ENCODE data around the gene AUNIP.

AUNIP gene, protein sequence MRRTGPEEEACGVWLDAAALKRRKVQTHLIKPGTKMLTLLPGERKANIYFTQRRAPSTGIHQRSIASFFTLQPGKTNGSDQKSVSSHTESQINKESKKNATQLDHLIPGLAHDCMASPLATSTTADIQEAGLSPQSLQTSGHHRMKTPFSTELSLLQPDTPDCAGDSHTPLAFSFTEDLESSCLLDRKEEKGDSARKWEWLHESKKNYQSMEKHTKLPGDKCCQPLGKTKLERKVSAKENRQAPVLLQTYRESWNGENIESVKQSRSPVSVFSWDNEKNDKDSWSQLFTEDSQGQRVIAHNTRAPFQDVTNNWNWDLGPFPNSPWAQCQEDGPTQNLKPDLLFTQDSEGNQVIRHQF

GRCh38 chr1:25858906-25859789 is at the start of gene AUNIP:
TSS of gene AUNIP (minus strand) at chr1:25859457. CDS start at chr1:25859357, 100 bp downstream.
- DNase-seq, result peak; percentile 79

DNA sequence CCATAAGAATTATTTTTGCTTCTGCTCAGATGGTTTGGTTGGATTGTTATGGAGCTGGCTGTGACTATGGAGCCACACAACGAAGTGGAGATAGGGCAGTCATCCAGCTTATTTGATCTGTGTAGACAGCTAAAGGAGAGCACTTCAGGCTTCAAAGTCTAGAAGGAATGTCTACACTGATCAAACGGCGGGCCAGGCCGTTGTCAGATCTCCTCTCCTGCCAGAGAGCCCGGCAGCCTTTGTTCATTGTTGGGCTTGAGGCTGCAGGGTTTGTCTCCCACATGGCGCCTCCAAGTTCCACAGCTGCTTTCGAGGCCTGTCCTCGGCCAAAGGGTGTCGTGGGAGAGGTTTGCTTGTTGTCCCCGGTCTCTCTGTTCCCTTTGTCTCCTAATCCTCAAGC is 49.8 kb upstream of the AUNIP start:
- no peak for DNase-seq

- DNase-seq, result no peak
Observed at GRCh38 chr1:25908161-25908560, 48.9 kb upstream of the AUNIP start.

- DNase-seq, result peak; percentile 41
Observed at GRCh38 chr1:25907601-25908000, 48.3 kb upstream of the AUNIP start.

DNA sequence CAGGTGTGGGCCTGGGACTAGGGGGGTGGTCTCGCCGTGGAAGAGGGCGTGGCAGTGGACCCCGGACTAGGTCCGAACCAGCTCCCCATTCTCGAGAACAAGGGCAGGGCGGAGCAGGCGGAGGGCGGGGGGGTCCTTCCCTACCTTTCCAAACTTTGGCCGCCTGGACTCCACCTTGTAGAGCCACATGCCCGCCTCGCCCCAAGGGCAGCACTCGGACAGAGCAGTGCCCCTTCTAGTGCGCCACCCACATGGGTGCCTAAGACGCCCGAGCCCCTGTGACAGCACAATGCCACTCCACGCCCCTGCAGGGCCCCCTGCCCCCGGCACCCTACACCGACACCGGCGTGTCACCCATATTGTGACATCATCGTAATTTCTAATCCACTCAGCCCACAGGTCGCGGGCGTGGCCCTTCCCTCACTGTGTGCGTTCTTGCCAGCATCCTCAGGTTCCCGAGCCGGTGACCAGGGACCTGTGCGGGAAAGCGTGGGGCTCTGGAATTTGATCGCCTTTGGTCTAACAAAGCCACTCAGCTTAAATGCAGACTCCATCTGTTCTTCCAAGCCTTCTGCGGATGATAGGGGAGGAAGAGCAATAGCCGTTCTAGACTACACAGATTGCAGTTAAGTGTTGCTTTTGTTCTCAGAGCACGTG is 47.5 kb upstream of the AUNIP start:
- DNase-seq, result peak; percentile 80

GRCh38 chr1:25905680-25906643 is 46.7 kb upstream of the AUNIP start, which contains the start of gene STMN1:
TSS of gene STMN1 (minus strand) at chr1:25906419. CDS start at chr1:25904676, 1,743 bp downstream.
- peak; percentile 97 for DNase-seq

DNA sequence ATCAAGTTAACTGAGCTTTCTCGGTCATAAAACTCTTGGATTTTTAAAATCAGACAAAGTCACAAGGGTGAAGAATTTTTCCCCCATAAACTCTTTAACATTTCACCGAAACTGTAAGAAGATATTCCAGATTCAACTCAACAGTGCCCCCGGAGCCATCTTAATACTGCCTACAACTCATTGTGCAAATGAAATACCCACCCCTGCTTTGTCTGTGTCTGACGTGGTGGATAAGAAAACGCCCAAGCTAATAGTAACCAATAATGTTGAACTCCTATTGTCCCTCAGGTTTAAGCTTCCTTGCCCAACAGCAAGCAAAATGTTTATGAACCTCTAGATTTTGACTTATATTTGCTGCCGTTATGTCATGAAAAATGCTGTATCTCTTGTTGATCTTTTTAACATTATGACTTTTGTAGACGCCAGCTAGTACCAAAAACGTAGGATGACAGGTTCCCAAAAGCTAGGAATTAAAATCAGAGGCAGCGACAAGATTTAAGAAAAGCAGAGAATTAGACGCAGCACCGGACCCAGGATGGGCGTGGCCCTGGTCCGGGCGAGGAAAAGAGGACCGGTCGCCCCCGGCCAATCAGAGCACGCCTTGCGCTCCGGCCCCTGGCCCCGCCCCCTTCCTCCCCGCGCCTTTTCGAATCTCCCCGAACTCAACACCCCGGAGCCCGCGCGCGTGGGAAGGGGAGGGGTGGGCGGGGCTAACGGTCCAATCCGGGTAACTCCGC is 45.9 kb upstream of the AUNIP start:
- peak; percentile 96 for DNase-seq

GRCh38 chr1:25903986-25904385 is 44.7 kb upstream of the AUNIP start:
- DNase-seq, result no peak

DNA sequence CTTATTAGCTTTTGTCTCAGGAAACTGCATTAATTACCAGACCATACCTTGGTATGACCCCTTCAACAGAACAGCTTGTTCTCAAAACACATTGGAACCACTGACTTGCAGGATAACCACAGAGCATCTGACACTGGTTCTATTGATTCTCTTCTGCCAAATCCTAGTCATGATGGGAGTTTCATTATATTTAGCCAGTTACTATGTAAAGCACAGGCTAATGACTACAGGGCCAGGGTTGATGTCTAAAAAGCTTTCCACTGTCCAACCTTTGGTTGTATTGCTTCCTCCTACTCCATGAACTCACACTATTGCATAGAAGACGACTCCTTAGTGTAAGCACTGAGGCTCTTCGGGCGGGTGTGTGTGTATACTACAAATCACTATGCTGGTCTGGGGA is 43.2 kb upstream of the AUNIP start:
- no peak for DNase-seq

DNA sequence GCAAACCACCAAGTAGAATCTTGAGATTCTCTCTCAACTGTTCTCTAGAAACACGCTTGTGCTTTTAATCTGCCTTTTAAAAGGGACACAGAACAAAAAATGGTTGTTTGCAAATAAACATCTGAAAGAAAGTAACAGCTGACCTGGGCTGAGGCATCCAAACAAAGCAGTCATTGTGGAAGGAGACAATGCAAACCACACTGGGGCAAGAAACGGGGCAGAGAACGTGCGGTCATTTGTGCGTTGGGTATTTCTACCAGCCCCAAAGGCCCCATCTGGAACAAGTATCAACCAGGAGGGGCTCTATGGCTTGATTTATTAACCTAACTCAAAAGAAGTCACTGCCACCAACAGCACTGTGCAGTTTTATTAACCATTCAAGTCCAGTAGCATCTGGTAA is 41.0 kb upstream of the AUNIP start:
- DNase-seq, result no peak

GRCh38 chr1:25899792-25900191 is 40.5 kb upstream of the AUNIP start:
- peak; percentile 17 for DNase-seq

DNA sequence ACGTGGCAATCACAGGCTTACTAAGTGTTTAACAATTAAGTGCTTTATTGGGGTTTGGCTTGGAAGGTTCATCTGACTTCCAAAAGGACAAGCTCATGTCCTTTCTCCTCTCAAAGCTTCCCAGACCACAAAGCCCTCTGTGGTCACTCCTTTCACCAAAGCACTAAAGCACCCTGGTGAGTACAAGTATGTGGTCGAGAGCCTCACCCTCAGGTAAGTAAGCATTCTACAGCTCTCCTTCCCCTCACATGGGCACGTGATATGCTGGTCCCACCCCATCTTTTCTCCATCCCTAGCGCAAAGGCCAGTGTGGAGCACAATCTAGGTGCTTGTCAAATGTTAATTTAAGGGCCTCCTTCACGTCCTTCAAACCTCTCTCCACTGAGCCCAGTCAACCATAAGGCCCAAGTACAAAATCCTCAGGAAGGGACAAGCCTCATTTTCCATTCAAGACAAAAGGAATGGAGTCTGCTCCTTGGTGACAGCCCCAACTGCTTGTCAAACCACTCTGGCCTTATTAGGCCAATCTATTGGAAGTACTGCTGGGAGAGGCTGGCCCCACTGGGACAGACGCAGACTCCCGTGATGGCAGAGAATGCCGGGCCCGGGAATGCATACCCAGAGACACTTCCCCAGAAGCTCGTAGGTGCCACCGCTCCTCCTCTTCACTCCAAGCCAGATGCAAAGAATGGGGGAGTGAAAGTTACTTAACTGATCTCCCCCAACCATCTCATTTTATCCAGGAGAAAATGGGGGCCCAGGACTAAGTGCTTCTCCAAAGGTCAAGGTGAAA is 39.2 kb upstream of the AUNIP start:
- no peak for DNase-seq

DNA sequence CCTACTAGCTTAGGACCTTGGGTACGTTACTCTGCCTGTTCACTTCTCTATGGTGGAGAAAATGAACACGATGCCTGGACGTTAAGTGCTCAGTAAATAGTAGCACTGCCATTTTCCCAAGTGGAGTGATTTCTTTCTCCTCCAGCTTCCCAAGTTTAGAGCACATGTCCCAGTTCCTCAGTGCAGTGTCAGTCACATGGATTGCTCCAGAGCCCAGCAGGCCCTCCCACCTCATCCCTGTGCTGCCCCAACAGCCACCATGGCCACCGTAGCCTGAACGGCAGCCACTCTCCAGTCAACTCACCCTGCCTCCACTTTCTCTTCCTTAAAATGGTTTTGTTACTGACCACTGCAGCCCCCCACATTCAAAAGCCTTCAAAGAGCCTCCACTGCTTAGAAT is 38.5 kb upstream of the AUNIP start:
- no peak for DNase-seq

DNA sequence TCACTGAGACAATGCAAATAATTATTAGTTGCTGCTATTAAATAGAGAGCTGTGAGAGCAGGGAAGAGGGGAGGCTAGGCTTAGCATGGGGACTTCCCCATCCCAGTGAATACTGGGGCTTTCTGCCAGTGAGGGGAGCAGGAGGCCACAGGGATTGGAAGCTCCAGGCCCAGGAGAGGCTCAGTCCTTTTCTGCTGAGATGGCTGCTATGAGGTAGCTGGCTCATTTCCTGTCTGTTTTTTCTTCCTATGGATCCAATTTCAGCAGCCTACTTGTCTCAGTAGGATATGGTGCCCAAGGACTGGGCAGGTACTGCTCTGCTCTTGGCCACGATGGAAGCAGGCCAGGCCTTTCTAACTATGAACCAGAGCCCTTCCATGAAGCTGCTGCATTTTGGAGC is 37.0 kb upstream of the AUNIP start:
- peak; percentile 49 for DNase-seq

DNA sequence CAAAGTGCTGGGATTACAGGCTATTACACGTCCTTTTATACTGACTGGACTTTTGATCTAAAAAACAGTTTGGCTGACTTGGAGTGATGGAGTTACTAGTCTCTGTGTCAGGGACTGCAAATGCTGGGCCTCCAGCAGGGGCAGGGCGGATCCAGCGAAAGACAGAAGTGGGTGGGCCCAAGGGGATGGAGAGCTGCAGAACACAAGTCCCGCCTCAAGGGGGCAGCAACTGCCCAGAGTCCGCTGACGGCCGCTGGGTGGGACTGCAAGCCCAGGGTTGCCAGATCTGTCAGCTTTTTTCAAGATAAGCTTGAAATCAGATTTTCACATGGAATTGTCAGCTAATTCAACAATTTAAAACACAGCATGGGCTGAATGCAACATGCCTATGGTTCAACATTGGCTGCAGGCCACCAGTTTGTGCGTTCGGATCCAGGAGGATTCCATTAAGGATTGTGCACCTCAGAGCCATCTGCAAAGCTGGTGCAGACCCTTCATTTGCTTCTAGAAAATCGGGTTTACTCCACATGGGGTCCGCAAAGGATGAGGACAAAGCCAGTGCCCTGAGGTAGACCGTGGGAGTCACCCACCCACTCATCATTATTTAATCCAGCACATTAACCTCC is 36.2 kb upstream of the AUNIP start:
- peak; percentile 93 for DNase-seq

GRCh38 chr1:25893116-25893515 is 33.9 kb upstream of the AUNIP start:
- DNase-seq, result no peak

- DNase-seq, result no peak
Observed at GRCh38 chr1:25891606-25892005, 32.3 kb upstream of the AUNIP start.

- DNase-seq, result no peak
Observed at GRCh38 chr1:25890239-25891034, 31.2 kb upstream of the AUNIP start.

DNA sequence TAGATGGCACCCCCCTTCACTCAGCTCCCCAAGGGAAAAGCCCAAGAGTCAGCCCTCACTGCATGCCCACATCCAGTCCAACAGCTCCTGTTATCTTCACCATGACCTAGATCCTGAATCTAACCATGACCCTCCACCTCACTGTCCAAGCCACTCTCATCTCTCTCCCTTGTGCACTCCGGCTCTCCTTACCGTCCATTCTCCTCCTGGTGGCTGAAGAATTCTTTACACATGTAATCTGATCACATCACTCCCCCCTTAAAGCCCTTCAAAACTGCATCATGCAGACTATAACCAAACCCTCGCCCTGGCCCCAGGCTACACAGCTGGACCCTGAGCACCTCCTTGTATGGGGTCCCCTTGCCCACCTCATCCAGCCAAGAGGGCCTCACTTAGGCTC is 30.2 kb upstream of the AUNIP start:
- peak; percentile 95 for DNase-seq

Data from NCI-H1092 treated with DMSO at 0.1 percent for 48 hours (cell line).